Activated CD4-positive, alpha-beta T cell treated with anti-CD3 and anti-CD28 coated beads, Interleukin-2, amount 50 U/mL, for 1 hour (primary cell): Measurements from ENCODE around the gene CLN5.
A peak's percentile ranks its signal among the peaks of the same experiment; 100 is the strongest.
"Not testable (repeated sequence)": the region's sequence is repeated elsewhere in the genome, so short reads cannot be mapped to it uniquely, and the experiment has no call there.

Experiments used
- DNase-seq: peaks from one replicate; pipeline ENCODE4 v3.0.0-alpha.2; 2020

CLN5 gene

DNA sequence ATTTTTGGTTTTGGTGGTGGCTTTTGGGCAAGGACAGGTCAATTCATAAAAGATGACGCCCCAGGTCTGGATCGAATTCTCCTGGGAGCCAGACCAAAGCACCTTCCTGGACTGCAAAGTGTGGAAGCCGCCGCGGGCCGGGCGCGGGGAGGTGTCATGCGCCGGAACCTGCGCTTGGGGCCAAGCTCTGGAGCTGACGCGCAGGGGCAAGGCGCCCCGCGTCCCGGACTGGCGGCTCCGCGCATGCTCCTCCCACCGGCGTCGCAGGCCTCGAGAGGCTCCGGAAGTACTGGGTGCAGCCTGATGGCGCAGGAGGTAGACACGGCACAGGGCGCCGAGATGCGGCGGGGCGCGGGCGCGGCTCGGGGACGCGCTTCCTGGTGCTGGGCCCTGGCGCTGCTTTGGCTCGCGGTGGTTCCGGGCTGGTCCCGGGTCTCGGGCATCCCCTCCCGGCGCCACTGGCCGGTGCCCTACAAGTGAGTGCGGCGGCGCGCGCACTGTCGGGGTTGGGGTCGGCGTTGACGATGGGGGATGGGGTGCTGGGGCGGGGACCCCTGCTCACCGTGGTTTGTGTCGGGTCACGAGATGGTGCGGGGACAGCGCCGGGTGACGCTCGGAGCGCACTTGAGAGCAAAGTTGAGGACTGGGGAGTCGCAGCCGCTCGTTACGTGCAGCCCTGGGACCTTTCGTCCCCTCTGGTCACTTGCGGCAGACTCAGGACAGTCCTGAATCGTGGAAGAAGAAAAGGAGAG is at the start of gene CLN5:
Gene CLN5, plus strand, starts transcription at position 286 of the 752 bp plus-strand sequence. Its CDS starts 18 bp downstream, at position 304.
- peak; percentile 94 for DNase-seq

DNA sequence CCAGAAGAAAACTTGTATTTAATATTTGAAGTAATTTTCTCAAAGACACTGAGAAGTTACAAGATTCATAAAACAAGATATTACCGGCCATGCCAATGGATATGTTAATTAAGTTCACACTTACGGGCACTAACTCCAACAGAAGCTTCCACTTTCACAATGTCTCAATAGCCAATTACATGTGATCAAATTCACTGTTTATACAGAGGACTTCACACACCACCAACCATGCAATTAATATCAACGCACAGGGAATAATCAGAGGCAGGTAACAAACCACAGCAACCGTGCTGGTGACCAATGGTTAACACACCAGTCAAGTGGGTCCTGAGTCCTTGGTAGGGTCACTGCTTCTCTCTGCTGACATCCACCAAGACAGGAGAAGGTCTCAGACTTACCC is 49.5 kb upstream of the CLN5 start:
- no peak for DNase-seq

DNA sequence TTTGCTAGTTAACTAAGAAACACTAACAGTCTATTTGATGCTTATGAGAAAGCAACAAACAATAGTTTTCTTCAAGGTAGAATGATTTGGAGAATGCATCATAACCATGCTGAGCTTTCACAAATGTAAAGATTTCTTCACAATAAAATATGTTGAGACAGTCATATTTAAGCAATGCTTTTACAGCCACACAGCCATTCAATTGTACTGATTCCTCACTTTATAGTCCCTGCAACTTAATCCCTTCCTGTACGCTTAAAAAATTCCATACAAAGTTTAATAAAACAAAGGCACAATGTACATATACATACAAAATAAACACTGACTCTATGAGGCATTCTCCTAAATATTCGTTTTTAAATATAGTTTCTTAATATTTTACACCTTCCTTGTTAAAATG is 48.2 kb upstream of the CLN5 start:
- DNase-seq: no peak

DNA sequence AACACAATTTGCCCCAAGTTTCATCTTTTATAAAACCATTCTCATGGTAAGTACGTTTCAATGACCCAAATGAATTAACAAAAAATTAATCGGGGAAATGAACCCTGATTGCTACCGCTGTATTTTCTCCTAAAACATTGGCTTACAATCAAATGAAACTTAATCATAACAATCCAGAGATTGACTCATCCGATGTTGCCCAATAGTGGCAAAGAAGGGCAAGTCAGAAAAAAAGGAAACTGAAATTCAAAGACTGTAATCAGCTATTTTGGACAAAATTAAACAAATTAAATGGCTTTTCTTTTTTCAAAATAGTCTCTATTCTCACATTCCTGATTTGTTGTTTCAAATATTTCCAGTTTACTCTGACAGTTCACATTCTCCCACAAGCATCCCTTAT is 47.4 kb upstream of the CLN5 start:
- DNase-seq: no peak

DNA sequence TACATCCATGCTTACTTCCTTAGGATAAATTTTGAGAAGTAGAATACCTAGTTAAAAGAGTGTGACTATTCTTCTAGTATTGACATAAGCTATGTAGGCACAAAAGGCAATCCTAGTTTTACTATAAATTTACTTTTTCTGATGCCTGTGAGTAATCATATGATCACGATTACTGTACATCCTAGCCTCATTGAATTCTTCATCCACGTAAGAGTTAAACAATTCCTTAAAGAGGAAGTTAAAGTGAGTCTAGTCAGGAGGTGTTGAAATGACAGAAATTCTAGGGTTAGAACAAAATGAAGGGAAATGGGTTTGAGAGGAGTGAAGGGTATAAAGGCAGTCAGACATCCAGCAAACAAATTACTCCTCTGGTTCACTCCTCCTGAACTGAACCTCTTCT is 43.7 kb upstream of the CLN5 start, which contains the start of gene ACOD1:
Gene ACOD1, plus strand, starts transcription at position 363 of the 400 bp plus-strand sequence. CDS start 48 bp downstream, outside the sequence.
- no peak for DNase-seq

DNA sequence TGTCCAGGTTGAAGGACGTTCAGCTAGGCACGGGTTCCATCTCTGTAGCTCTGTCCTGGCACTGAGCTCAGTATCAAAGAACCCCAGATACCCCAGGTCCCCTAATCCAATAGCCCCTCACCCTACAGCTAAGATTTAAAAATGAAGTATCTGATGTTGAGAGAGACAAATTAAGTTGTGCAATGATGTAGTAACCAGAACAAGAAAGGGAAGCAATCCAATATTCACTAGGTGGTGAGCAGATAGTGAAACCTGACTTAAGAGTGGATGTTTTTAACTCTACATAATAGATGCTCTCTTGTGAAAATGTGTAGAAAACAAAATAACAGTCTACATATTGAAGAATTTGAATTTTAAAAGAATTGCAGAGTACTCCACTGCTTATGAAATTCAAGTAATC is 41.8 kb upstream of the CLN5 start:
- DNase-seq: no peak

DNA sequence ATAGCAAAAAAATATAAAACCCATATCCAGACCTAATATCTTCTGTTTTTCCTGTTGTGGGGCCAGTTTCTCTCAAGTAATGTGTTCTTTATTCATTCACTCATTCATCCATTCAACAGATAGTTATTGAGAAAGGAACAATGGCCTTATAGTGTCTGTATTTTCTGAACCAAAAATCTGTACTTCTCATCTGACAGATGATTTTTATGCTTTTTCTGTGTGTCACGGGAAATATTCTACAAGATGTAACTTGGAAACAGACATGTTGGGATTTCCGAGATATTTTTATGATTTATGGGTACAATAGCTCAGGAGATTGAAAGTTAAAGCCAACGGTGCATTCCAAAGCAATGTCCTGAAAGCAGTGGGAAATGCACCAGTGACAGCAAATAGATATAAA is 37.9 kb upstream of the CLN5 start:
- no peak for DNase-seq

DNA sequence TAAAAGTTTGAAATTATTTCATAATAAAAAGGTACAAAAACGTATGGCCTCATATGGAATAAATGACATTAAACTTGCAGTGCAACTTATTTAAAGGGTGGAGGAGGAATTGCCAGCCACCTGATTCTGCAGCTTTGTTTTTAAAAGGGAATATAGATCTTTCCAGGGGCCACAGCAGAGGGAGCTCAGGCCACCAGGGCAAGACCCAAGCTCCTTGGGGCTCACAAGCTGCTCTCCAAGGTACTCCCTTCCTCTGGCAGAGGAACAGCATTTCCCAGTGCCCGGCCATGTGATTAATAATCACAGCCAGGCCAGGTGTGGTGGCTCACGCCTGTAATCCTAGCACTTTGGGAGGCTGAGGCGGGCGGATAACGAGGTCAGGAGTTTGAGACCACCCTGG is 37.3 kb upstream of the CLN5 start:
- no peak for DNase-seq

DNA sequence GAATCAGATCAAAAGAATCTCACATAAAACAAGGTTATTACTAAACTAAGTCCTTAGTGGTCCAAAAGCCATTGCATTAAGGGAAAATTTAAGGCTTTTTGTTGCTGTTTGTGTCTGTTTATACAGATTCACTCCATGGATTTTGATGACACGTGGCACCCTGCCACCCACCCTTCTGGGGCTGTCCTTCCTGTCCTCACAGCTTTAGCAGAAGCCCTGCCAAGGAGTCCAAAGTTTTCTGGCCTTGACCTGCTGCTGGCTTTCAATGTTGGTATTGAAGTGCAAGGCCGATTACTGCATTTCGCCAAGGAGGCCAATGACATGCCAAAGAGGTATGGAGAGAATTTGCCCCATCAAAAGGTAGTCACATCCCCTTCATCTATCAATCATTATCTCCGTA is 36.7 kb upstream of the CLN5 start:
- no peak for DNase-seq

DNA sequence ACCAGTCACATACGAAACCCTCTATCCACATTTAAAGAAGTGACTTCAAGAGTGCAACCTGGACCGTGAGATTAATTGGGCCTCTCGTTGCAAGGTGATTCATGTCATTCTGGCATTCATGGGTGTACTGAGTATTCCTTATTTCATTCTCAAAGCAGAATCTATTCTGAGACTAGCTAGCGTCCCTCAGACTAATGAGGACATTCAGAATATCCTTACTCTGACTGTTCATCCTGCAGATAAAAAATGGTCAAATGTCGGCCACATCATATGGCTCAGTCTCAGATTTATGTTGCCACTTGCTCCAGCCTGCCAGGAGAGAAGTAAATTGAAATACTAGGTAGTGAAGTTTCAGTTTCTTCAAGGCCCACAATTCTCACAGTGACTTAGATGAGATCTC is 36.2 kb upstream of the CLN5 start:
- no peak for DNase-seq

DNA sequence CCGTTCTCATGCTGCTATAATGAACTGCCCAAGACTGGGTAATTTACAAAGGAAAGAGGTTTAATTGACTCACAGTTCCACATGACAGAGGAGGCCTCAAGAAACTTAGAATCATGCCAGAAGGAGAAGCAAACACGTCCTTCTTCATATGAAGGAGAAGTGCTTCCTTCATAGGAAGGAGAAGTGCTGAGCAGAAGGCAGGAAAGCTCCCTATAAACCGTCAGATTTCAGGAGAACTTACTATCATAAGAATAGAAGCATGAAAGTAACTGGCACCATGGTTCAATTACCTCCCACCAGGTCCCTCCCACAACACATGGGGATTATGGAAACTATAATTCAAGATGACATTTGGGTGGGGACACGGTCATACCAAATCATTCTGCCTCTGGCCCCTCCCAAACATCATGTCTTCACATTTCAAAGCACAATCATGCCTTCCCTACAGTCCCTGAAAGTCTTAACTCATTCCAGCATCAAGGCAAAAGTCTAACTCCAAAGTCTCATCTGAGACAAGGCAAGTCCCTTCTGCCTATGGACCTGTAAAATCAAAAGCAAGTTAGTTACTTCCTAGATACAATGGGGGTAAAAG is 32.9 kb upstream of the CLN5 start:
- no peak for DNase-seq

DNA sequence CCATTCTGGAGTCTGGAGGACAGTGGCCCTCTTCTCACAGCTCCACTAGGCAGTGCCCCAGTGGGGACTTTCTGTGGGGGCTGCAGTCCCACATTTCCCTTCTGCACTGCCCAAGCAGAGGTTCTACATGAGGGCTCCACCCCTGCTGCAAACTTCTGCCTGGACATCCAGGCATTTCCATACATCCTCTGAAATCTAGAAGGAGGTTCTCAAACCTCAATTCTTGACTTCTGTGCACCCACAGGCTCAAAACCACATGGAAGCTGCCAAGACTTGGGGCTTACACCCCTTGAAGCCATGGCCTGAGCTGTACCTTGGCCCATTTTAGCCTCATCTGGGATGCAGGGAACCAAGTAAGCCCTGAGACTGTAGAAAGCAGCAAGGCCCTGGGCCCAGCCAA is 32.1 kb upstream of the CLN5 start:
- DNase-seq: not testable (repeated sequence)

DNA sequence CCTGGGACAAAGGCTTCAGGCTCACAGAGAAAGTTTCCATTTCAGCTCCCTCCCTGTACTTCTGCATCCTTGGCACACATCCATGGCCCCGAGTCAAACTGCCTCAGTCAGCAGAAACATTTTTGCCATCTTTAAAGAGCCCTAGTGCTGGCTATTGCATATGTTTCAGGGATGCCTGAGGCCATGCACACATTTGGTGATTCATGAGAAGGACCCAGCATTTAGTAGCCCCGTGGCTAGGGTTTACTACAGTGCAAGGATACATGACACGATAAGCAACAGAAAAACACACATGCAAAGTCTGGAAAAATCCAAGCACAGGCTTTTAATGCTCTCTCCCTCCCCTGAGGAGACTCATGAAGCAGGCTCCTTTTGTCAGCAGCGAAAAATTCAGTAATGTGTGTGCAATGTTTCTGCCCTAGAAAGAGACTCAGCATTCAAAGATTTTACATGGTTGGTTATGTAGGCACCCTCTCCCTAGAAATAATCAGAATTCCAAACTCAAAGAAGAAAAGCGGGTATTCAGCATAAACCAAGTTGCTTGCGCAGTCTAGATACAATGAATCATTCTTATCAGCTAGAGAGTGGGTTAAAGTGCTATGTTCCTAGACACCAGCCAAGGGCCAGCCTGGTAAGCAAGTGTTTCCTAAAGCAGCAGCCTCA is 26.0 kb upstream of the CLN5 start:
- DNase-seq: no peak

DNA sequence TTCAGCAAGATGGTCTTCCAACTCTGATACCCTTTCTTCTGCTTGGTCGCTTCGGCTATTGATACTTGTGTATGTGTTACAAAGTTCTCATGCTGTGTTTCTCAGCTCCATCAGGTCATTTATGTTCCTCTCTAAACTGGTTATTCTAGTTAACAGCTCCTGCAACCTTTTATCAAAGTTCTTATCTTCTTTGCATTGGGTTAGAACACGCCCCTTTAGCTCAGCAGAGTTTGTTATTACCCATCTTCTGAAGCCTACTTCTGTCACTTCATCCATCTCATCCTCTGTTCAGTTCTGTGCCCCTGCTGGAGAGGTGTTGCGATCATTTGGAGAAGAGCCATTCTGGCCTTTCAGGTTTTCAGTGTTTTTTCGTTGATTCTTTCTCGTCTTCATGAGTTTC is 24.9 kb upstream of the CLN5 start:
- no peak for DNase-seq

DNA sequence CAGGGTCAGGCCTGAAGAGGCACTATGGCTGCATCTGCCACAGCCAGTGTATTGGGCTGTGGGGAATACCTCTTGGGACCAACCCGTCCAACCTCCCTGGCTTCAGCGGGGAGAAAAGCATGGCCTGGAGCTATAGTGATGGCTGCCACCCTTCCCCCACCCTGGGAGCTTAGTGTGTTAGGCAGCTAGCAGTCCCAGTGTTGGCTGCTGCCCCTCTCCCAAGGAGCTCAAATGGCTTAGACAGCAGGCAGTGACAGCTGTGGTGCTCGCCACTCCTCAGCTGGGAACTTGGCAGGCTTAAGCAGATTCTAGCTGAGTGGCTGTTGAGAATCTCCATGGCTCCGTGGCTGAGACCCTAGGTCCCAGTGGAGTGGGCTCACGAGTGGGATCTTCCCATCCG is 23.8 kb upstream of the CLN5 start:
- no peak for DNase-seq

DNA sequence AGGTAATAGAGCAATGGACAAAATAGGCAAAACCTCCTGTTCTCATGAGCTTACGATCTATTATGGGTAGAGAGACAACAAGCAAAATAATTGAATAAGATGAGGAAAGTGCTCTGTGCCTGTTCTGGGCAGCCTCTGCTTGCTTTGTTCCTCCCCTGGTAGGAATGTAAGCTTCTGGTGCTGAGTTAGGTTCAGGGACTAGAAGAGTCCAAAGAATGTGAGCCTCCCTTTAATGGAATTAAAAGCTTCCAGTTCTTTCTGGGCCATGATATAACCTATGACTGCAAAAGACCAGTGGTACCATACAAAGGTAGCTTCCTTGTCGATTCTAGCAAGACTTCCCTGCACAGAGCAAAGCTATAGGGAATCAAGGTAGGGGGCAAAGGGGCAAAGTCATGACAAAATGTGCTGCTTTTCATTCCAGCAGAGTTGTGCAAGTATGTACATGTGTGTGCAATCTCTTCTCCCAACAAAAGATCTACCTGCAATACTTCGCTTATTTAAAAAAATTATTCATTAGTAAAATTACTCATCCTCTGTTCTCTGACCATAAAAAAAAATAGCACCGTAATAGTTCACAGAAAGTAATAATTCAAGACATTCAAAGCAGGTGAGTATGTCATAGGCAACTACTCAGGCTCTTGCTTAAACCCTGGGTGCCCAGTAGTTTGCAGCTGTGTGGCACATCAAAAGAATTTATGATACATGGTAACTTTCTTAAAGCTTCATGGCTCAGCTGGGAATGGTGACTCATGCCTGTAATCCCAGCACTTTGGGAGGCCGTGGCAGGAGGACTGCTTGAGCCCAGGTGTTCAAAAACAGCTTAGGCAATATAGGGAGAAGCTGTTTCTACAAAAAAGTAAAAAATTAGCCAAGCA is 22.2 kb upstream of the CLN5 start:
- no peak for DNase-seq

DNA sequence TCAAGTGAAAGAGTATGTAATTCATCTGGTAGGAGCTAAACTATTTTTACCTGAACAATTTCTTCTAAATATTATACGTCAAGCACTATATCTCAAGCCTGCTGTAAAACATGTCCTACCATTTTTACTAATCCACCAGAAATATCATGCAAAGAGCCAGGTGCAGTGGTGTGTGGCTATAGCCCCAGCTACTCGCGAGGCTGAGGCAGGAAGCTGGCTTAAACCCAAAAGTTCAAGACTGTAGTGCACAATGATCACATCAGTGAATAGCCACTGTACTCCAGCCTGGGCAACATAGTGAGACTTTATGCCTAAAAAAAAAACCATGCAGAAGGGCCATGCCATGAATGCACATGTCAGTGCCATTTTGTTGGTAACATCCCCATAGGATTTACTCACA is 20.7 kb upstream of the CLN5 start:
- DNase-seq: no peak

DNA sequence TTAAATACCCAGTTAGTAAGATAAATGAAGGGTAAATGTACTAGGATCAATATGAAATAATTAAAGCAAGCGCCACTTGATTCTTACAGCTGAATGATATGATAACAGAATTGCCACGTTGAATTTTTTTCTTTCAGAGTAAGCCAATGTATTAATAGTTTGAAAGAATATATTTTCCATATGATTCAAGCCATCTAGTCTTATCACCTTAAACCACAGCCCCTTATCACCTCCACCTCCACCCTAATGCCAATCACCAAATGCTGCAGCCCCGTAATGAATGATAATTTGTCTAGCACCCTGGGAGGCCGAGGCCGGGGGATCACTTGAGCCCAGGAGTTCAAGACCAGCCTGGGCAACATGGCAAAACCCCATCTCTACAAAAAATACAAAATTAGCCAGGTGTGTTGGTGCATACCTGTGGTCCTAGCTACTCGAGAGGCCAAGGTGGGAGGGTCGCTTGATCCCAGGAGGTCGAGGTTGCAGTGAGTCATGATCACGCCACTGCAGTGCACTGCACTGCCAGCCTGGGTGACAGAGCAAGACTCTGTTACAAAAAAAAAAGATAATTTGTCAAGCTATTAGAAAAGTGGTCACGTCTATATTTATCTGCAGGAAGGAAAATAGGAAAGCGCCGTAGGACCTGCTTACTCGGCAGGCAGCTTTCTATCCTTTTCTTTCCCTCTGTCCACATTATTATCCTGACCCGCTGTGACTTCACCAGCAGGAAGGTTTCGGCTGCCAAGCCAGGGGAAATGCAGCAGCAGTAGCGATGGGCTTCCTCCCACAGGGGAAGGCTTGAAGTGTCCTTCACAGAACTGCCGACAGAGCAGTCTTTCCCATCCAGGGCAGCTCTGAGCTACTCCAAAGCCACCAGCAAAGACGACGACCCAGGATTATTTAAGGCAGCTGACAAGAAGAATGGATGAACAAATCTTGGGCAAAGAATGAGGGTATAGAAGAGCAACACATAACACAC is 19.7 kb upstream of the CLN5 start:
- DNase-seq: no peak

DNA sequence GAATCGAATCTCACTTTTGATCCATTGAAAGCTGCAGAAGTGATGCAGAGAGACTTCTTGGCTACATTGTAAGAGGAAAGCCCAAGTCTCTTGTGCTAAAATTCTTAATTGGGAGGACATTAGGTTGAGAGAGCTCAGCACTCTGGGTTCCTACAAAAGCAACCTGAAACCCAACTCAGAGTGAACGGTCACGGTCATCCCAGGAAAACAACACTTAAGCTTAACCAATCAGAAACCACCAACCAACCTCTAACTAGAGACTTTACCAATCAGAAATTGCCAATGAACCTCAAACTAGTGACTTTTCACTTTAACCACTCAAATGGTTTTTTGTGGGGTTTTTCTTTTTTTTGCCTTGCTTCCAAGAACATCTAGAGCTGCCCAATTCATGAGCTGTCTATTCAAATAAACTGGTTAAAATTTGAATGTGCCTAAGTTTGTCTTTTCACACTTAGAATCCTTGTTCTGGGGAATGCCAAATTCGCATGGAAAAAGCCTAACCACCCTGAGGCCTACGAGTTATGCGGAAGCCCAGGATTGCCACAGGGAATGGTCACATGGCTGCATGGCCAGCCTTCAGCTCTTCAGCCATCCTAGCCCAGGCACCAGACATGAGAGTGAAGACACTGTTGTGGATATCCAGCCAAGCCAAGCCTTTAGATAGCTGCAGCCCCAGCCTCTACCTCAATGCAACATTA is 17.8 kb upstream of the CLN5 start:
- no peak for DNase-seq

DNA sequence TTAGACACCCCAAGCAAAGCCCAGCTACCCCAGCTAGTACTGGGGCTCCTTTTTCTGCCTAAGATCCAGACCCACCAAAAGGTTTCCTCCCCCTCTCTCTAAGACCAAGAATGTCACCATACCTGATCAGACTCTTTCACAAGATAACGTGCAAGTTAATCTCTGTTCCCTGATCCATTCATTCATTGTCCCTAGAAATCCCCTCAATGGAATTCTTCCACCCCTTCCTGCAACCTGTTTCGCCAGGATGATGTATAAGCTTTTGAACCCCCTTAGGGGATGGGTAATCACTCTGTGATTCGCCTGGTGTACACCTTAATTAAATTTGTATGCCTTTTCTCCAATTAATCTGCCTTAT is 17.3 kb upstream of the CLN5 start:
- no peak for DNase-seq

DNA sequence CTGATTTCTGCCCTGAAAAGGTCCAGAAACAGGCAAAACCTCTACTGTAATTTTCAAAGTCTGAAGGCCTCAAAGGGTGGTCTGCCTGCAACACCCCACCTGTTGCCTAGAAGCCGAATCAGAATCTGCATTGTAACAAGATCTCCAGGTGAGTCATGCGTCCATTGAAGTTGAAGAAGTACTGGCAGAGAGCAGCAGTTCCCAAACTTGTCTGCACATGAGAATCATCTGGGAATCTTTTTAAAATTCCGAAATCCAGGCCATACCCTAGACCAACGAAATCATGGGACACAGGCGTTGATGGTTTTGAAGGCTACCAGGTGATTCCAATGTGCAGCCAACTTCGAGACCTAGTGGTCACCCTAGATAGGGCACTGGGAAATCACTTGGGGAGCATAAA is 16.0 kb upstream of the CLN5 start:
- no peak for DNase-seq
